HUES48 (cell line): ENCODE results near the gene FASN.

Experiments
- H3K27ac ChIP-seq: one replicate; pipeline ENCODE4 v1.7.0; 2013; ENCODE audit warnings: low read depth, low read length, inconsistent platforms
- H3K27me3 ChIP-seq: 2 replicates; pipeline ENCODE4 v1.6.1; 2013; ENCODE audit warnings: mild to moderate bottlenecking, low read length; ENCODE audit not compliant: control insufficient read depth, insufficient read depth
- H3K36me3 ChIP-seq: 2 replicates; pipeline ENCODE4 v1.6.1; 2013; ENCODE audit warnings: low read length; ENCODE audit not compliant: control insufficient read depth, insufficient read depth
- H3K4me1 ChIP-seq: 2 replicates; pipeline ENCODE4 v1.6.1; 2013; ENCODE audit warnings: mild to moderate bottlenecking, low read length; ENCODE audit not compliant: control insufficient read depth, insufficient read depth
- H3K4me3 ChIP-seq: 2 replicates; pipeline ENCODE4 v1.5.1; 2013; ENCODE audit warnings: mild to moderate bottlenecking, low read depth, low read length
- H3K9ac ChIP-seq: 2 replicates; pipeline ENCODE4 v1.6.1; 2013; ENCODE audit warnings: mild to moderate bottlenecking, low read depth, low read length, moderate library complexity
- H3K9me3 ChIP-seq: 2 replicates; pipeline ENCODE4 v1.6.1; 2013; ENCODE audit warnings: low read length; ENCODE audit not compliant: control insufficient read depth, insufficient read depth

The FASN gene

DNA sequence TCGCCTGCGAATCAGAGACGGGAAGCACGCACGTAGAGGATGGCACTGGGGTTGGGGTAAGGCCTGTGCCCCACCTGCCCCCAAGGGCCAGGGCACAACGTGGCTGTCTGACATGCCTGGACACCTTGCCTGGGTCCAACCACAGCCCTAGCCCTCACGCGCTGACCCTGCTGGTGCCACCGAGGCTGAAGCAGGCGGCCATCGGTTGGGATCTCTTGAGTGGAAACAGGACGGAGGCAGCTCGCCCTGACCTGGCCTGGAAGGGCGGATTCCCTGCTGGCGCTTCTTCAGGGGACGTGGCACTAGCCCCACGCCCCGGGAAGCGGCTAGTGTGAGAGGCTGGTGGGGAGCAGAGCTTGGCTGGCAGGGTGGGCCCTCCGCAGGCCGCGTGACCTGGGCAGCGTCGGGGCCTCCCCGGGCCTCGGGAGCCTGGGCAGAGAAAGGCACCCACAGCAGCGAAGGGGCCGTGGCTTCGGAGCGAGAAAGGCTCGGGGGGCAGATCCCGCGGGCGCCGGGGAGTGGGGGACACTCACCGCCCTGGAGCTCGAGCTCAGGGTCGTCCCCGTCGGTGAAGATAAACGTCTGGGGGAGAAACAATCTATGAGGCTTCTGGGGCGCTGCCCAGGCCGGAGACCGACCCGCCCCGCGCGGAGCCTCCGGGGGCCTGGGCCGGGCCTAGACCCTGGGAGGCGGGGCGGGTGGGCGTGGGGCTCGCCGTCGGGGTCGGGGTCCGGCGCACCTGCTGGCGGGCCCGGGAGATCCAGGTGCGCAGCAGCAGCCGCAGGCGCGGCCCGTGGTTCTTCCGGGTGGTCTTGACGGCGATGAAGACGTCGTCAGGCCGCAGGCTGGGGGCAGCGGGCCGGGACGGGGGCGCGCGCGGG, 47.0 kb downstream of the FASN start:
- H3K4me1 ChIP-seq = no peaks in the 10 kb centered on the region
- H3K36me3 ChIP-seq = peaks cover 61% of the 10 kb centered on the region
- peak overlapping the region; percentile 89 for H3K4me3 ChIP-seq
- H3K27me3 ChIP-seq = no peaks in the 10 kb centered on the region
- H3K9me3 ChIP-seq = no peaks in the 10 kb centered on the region
- no peak overlapping the region for H3K27ac ChIP-seq
- H3K9ac ChIP-seq = peak overlapping the region; percentile 16; the same call in 1 of the 2 replicates

- Histone ChIP-seq H3K9ac (no peak overlapping the region), H3K9me3 (no peaks in the 10 kb centered on the region), H3K27me3 (no peaks in the 10 kb centered on the region), H3K4me1 (no peaks in the 10 kb centered on the region), H3K4me3 (peak overlapping the region; percentile 89; the same call in 1 of the 2 replicates), H3K27ac (no peak overlapping the region), H3K36me3 (peaks cover 54% of the 10 kb centered on the region)
These were observed 47.8 kb downstream of the FASN start for GRCh38 chr17:82050152-82050760.

- Histone ChIP-seq H3K9ac (no peak overlapping the region), H3K27me3 (no peaks in the 10 kb centered on the region), H3K4me1 (no peaks in the 10 kb centered on the region), H3K36me3 (peaks cover 47% of the 10 kb centered on the region), H3K9me3 (no peaks in the 10 kb centered on the region), H3K4me3 (no peak overlapping the region), H3K27ac (no peak overlapping the region)
These were observed 48.5 kb downstream of the FASN start for GRCh38 chr17:82049521-82049971.

DNA sequence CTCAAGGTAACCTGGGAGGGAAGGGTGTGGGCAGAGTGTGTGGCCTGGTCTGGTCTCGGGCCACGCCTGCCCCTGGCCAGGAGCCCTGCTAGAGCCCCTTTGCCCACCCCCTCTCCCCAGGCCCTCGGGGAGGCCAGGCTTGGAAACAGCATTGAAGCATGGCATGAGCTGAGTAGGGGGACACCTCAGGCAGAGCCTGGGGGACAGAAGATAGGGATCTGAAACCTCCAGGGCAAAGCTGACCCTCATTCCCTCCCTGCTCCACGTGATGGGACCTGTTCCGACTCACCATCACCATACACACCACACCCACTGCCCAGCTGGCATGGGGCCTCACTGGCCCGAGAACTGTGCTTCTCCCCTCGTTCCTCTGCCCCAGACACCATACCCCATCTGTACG, 48.9 kb downstream of the FASN start:
- no peaks in the 10 kb centered on the region for H3K4me1 ChIP-seq
- no peak overlapping the region for H3K4me3 ChIP-seq
- no peaks in the 10 kb centered on the region for H3K27me3 ChIP-seq
- peaks cover 42% of the 10 kb centered on the region for H3K36me3 ChIP-seq
- H3K9me3 ChIP-seq = no peaks in the 10 kb centered on the region
- H3K9ac ChIP-seq = no peak overlapping the region
- no peak overlapping the region for H3K27ac ChIP-seq

DNA sequence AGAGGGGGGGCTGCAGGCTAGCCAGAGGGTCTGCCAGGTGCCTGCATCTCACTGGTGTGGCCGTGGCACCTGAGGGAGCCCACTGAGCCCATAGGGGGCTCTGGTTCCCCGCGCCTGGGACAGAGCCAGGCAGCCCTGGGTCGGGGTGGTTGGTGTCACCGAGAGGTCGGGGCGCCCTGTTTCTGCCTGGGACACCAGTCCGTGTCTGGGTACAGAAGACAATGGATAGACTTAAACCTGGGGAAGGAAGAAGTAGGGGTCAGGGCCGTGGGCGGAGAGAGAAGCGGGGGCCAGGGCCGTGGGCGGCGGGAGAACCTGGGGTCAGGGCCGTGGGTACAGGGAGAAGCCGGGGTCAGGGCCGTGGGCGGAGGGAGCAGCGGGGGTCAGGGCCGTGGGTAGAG, 49.5 kb downstream of the FASN start:
- peaks cover 37% of the 10 kb centered on the region for H3K36me3 ChIP-seq
- H3K27ac ChIP-seq = no peak overlapping the region
- peaks cover 3% of the 10 kb centered on the region; the same call in 1 of the 2 replicates for H3K4me1 ChIP-seq

GRCh38 chr17:82047914-82048570, 50.0 kb downstream of the FASN start:
- Histone ChIP-seq H3K4me3 (no peak overlapping the region), H3K36me3 (peaks cover 34% of the 10 kb centered on the region), H3K9me3 (no peaks in the 10 kb centered on the region), H3K9ac (no peak overlapping the region), H3K27me3 (no peaks in the 10 kb centered on the region), H3K27ac (no peak overlapping the region), H3K4me1 (peaks cover 8% of the 10 kb centered on the region; the same call in 1 of the 2 replicates)

More for the DNA sequence above, 49.5 kb downstream of the FASN start:
- Histone ChIP-seq H3K9me3 (no peaks in the 10 kb centered on the region), H3K4me3 (no peak overlapping the region), H3K27me3 (no peaks in the 10 kb centered on the region), H3K9ac (no peak overlapping the region)

- peaks cover 8% of the 10 kb centered on the region; the same call in 1 of the 2 replicates for H3K4me1 ChIP-seq
- H3K9me3 ChIP-seq = no peaks in the 10 kb centered on the region
- no peaks in the 10 kb centered on the region for H3K27me3 ChIP-seq
- H3K9ac ChIP-seq = no peak overlapping the region
- no peak overlapping the region for H3K27ac ChIP-seq
- no peak overlapping the region for H3K4me3 ChIP-seq
- H3K36me3 ChIP-seq = peaks cover 34% of the 10 kb centered on the region
These were observed 50.7 kb downstream of the FASN start for GRCh38 chr17:82047379-82047778.

GRCh38 chr17:82046903-82047302, 51.1 kb downstream of the FASN start:
- no peak overlapping the region for H3K9ac ChIP-seq
- H3K4me1 ChIP-seq = peaks cover 8% of the 10 kb centered on the region; the same call in 1 of the 2 replicates
- no peak overlapping the region for H3K4me3 ChIP-seq
- H3K27me3 ChIP-seq = no peaks in the 10 kb centered on the region
- peaks cover 34% of the 10 kb centered on the region for H3K36me3 ChIP-seq
- H3K27ac ChIP-seq = no peak overlapping the region
- H3K9me3 ChIP-seq = no peaks in the 10 kb centered on the region

DNA sequence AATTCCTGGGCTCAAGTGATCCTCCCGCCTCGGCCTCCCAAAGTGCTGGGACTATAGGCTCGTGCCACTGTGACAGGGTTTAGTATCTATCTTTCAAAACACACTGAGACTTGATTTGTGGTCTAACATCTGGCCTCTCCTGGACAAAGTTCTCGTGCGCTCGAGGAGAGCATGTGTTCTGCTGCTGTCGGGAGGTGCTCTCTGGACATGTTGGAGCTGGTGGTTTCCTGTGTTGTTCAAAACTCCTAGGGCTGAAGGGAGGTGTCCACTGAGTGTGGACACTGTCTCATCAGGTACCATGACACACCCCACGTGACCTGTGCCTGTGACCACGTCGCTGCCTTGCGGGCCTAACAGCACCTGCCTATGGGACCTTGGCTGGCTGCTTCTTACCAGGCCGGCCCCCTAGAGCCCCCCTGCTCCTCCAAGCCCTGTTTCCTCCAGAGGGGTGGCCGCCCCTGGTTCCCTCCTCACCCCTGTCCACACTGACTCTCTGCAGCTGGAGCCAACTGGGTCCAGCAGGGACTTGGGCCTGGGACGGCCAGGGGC, 52.0 kb downstream of the FASN start:
- H3K27ac ChIP-seq = no peak overlapping the region
- no peak overlapping the region for H3K4me3 ChIP-seq
- H3K9ac ChIP-seq = no peak overlapping the region
- no peaks in the 10 kb centered on the region for H3K9me3 ChIP-seq
- H3K4me1 ChIP-seq = peaks cover 15% of the 10 kb centered on the region; the same call in 1 of the 2 replicates
- H3K27me3 ChIP-seq = no peaks in the 10 kb centered on the region
- H3K36me3 ChIP-seq = peaks cover 34% of the 10 kb centered on the region

DNA sequence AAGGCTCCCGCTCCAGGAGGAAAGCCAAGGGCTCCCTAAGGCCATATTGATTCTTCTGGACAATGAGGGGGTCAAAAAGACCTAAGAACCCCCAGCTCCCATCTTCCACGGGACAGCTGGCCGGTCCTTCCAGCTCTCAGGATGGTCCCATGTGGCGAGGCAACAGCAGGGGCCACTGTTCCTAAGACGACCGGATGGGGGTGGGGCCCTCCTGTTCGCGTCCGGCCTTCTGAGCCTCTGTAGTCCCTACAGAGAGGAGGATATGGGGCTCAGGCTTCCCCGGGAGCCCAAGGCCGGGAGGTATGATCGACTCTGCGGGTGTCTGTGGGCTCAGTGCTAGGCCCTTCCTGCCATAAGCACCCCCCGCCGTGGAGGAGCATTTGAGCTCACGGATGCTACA, 54.5 kb downstream of the FASN start:
- H3K4me3 ChIP-seq = no peak overlapping the region
- H3K27me3 ChIP-seq = no peaks in the 10 kb centered on the region
- H3K36me3 ChIP-seq = peaks cover 17% of the 10 kb centered on the region
- H3K27ac ChIP-seq = no peak overlapping the region
- peaks cover 16% of the 10 kb centered on the region; the same call in 1 of the 2 replicates for H3K4me1 ChIP-seq
- no peaks in the 10 kb centered on the region for H3K9me3 ChIP-seq
- H3K9ac ChIP-seq = no peak overlapping the region
